GM21447 (cell line): ENCODE data around the gene FRY.
A peak's percentile ranks its signal among the peaks of the same experiment; 100 is the strongest.
"Not testable (repeated sequence)": the region's sequence is repeated elsewhere in the genome, so short reads cannot be mapped to it uniquely, and the experiment has no call there.

Experiments
- ATAC-seq: cut with Tn5 transposase; IDR thresholded peaks from one replicate; pipeline ENCODE4 v1.9.1; 2021; ENCODE audit not compliant: unreplicated experiment

The FRY gene

DNA sequence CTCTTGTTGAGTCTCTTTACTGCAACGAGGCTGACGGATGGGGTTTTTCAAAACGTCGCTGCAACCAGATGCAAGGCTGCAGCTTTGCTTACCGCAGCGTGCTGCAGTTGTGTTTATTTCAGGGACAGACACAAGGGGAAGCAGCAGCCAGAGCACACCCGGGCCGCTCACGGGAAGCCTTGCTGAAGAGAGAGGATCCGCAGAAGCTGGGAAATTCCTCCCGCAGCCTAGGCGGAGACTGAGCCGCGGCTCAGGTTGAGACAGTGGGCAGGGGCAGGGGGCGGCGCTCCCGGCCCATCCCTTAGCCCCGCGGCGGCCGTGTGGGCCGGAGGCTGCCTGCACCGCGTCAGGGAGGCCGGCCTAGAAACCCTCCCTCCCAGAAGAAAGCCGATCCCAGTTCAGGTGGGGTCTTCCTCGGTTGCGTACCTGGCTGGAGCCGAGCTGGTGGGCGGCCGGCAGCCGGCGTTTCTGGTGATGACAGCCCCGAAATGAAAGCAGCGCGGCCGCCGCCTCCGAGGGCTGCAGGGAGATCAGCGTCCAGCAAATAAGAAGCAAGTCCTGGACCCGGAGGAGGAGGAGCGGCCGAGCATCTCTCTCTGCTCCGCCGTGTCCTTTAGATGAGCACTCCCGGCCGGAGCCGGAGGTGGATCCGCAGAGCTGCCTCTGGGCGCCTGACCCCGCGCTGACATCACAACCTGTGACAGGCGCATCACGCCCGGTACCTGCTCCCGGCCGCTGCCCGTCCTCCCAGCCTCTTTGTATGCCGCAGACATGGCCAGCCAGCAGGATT lies at the start of gene FRY:
Gene FRY (plus strand): TSS at position 750 of the 790 bp plus-strand sequence. CDS start 22 bp downstream, at position 772.
- peak; percentile 74 for ATAC-seq

DNA sequence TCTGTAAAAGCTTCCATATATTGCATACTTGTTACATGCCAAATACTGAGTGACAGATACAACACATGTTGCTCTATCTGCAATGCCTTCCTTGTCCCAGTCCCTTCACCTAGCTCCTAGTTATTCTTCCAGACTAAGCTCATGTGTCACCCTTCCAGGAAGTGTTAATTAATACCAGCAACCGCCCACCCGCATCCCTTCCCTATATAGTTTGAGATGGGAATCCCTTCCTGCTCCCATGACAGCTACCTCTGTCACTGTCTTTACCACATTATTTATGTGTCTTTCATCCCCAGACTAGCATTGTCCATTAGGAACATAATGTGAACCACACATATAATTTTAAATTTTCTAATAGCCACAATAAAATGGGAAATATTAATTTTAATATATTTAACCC lies 49.5 kb upstream of the FRY start:
- ATAC-seq = no peak

DNA sequence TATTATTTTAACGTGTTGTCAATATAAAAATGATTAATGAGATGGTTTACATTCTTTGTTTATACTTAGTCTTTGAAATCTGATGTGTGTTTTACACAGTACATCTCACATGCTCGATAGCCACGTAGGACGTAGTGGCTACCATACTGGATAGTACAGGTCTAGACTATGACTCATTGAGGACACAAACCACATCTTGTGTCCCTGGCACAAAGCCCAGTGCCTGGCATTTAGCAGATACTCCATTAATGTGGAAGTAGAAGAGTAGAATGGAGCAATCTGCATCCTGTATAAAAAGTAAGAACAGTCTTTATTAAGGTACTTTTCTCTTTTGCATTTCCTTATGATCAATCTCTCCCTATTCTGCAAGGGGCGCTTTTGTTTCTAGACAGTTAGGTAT lies 49.0 kb upstream of the FRY start:
- no peak for ATAC-seq

DNA sequence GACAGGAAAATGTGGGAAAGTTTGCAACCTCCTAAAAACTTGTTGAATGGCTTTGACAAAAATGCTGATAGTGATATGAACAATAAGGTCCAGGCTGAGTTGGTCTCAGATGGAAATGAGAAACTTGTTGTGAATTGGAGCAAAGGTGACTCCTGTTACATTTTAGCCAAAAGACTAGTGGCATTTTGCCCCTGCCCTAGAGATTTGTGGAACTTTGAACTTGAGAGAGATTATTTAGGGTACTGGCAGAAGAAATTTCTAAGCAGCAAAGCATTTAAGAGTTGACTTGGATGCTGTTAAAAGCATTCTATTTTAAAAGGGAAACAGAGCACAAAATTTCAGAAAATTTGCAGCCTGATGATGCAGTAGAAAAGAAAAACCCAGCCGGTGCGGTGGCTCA lies 47.9 kb upstream of the FRY start:
- not testable (repeated sequence) for ATAC-seq

DNA sequence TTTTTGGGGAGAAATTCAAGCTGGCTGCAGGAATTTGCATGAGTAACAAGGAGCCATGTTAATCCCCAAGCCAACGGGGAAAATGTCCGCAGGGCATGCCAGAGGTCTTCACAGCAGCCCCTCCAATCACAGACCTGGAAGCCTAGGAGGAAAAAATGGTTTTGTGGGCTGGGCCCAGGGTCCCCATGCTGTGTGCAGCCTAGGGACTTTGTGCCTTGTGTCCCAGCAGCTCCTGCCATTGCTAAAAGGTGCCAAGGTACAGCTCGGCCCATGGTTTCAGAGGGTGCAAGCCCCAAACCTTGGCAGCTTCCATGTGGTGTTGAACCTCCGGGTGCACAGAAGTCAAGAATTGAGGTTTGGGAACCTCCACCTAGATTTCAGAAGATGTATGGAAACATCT lies 47.2 kb upstream of the FRY start:
- not testable (repeated sequence) for ATAC-seq

DNA sequence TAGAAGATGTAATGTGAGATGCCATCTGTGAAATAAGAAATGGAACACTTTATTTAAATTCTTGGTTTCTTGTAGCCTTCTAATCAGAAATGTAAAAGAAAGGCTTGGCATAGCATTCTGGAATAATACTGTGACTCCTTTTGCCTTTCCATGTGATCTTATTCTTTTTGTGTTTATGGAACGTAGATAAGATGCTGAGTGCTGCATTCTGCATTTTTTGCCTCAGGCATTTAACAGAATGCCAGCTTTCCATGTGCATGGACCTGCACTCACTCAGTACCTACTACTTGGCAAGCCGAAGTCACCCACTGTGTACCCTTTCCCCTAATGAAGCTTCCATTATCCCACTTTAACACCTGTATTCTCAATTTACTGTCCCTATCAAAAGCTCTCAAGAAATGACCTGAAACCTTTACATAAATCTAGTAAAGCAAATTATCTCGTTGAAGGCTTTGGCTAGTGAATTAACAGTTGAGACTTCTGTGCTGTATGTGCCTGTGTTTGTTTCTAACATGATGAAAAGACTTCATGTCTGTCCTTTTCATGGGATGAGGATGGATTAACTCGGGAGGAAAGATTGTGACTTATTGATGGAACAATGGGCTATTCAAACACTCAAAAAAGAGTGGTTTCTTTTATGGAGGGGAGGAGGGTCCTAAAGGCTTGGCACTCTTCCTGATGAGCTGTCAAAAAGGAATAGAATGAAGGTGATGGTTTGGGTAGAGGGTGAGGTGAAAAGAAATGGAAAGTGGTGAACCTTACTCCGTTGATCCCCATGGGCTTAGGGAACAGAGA lies 44.7 kb upstream of the FRY start:
- ATAC-seq = no peak

DNA sequence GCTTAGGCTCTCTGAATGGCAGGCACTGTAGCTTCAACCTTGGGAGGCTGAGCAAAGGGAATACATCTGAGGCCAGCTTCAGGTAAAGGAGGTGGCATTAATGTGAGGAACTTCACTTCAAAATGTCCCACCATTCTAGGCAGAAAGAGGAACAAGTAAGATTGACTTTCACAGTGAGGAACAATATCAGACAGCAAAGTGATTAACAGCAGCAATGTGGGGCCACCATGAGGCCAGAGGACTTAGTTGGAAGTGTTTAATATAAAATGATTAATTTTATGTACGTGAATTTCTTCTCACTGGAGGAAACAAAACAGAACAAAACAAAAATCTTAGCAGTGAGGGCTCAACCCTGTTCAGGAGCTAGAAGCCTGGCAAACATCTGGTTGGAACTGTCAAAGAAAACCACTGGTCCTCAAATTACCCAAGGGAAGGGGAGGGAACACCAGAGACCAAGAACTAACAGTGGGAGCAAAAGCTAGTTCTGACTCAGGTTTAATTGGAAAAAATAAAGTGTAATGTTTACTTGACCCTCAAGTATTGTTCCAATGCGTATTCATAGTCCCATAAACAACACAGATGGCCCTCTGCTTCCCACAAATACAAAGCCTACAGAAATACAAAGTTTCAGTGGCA lies 43.9 kb upstream of the FRY start:
- no peak for ATAC-seq

DNA sequence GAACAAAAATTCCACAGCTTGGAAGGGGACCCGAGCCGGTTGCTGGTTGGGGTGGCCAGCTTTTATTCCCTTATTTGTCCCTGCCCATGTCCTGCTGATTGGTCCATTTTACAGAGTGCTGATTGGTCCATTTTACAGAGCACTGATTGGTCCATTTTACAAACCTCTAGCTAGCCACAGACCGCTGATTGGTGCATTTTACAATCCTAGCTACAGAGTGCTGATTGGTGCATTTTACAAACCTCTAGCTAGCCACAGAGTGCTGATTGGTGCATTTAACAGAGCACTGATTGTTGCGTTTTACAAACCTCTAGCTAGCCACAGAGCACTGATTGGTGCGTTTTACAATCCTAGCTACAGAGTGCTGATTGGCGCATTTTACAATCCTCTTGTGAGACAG lies 37.2 kb upstream of the FRY start:
- ATAC-seq = not testable (repeated sequence)

DNA sequence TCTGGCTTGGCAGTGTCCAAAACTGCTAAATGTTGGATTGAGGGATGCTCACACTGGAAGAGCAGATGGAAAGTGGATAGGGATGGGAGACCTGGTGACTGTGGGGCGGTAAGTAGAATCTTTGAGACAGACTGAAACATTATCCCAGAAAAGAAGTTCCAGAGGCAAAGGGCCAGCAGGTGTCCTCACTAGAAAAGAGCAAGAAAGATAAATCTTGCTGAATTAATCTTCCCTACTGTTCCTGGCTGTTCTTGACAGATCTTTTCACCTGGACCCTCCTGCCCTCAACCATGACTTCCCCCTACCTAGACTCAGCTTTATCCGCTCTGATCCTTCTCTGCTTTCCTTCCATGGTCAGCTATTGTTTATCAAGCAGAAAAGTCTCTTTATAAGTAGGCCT lies 35.0 kb upstream of the FRY start:
- no peak for ATAC-seq

DNA sequence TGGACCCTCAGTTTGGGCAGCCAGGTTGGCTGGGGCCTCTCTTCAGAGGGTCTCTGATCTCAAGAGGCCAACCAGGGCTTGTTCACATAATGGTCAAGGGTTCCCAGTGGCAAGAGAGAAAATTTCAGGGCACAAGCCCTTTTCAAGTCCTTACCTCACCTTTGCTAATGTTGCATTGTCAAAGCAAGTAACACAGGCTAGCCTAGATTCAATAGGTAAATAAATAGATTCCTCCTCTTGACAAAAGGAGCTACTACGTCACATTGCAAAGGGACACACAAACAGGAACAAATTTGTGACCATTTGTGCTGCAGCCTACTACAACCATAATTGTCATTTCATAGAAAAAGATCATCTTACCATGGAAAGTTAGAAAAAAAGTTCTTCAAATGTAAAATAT lies 33.9 kb upstream of the FRY start:
- ATAC-seq = no peak

DNA sequence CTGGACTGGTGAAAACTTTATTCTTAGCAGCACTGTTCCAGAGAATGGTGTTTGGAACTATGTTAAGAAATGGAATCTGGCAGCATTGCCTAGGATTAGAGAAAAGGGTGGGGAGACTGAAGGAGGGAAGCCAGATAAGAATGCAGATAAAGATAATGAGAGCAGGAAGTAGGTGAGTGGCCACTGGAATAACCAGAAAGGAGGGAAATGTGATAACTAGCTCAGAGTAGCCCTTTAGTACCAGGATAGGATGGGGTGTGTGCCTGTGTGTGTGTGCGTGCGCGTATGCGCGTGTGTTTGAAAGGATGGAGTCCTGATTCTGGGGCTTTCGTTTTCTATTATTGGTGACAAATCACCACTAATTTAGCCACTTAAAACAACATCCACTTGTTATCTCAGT lies 33.4 kb upstream of the FRY start:
- ATAC-seq = no peak

DNA sequence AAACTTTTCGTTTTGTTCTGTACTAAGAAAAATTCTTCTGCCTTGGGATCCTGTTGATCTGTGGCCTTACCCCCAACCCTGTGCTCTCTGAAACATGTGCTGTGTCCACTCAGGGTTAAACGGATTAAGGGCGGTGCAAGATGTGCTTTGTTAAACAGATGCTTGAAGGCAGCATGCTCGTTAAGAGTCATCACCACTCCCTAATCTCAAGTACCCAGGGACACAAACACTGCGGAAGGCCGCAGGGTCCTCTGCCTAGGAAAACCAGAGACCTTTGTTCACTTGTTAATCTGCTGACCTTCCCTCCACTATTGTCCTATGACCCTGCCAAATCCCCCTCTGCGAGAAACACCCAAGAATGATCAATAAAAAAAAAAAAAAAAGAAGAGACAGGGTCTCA lies 30.8 kb upstream of the FRY start:
- ATAC-seq = not testable (repeated sequence)

DNA sequence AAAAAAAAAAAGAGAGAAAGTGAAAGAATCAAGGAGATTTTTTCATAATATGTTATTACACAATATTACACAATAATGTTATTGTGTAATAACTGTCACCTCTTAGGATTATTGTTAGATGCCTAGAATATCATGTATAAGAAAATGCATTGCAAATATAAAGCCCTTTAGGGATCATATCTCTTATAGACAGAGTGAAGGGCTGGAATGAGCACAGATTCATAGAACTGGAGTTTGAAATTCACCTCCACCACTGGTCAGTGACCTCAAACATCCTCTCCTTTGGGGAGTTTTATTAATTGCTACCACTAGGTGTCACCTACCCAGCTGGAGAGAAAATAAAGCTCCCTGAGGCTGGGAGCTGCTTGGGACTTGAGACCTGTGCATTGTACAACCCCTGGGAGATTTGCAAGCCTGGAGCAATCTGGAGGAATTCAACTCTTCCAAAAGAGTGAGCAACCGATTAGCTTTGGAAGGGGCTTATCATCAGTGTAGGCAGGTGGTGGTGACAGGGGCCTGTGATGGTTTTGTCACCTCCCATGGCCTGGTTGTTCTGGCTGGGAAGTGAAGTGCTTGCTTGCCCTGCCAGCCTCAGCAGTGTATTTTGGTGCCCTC lies 30.3 kb upstream of the FRY start:
- no peak for ATAC-seq

DNA sequence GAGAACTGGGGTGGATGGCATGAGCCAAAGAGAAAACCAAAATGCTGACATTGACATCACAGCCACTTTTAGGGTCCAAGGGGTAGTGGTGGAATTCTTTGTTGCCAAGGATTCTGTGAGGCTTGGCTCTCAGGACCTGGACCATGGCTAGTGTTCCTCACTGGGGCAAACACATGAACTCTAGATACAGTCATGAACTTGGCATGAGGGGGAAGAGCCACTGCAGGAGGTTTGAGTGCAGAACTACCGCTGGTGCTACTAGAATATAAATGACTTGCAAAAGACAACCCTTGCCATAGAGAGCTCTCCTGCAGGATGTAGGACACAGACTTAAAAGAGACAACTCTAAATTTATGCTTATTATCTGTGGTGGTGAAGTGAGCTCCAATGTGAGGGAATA lies 29.8 kb upstream of the FRY start:
- no peak for ATAC-seq

DNA sequence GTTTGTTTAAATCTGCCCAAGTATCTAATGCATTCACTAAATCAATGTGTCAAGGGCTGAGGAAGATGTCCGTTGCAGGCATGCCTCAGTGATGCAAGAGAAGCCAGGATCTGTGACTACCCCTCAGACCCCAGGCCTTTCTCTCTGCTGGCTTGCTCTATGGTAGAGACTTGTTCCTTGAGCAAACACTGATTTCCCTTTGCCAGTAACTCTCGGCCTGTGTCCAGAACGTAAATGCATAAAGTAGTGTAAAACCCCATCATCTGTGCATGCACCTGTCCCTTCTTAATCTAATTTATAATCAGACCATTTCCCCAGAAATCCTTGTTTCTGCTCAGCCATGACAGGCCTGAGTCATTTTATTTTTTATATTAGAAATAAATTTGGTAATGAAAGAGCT lies 28.7 kb upstream of the FRY start:
- ATAC-seq = no peak

DNA sequence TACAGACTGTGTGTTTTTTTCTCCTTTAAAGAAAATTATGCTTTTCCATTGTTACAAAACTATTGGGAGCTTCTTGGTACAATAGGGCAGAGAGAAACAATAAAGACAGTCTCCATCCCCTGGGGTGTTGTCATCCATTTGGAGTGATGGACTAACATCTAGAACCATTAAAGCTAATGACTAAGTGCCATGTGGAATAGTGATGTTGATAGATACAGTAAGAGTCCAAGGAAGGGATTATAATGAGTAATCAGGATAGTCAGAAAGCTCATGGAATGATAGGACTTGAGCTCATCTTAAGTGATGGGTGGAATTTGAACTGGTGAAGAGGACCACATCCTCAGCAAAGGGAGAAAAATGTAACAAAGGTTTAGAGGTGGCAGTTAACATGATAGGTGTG lies 24.1 kb upstream of the FRY start:
- ATAC-seq = no peak

DNA sequence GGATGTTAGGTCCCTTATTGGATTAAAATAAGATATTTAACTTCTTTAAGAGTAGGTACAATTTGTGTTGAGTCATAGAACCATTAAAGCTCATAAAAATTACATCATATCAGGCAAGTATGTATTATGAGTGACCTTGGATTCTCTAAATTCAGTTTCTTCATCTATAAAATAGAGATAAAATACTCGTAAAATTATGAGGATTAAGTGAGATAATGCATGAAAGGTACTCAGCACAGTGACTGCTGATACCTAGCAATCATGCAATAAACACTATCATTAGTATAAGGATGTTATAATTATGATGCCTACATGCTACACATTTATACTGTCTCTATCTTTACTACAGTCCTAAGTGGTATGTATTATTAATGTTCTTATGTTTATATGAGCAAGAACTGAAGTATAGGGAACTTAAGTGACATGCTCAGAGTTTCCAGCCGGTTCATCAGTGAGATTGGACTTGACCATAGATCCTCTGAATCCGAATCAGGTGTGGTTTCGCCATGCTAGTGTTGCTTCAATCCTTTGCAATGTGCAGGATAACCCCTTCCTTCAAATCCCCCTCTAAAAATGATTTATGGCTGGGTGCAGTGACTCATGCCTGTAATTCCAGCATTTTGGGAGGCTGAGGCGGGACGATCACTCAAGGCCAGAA lies 22.9 kb upstream of the FRY start:
- ATAC-seq = no peak

DNA sequence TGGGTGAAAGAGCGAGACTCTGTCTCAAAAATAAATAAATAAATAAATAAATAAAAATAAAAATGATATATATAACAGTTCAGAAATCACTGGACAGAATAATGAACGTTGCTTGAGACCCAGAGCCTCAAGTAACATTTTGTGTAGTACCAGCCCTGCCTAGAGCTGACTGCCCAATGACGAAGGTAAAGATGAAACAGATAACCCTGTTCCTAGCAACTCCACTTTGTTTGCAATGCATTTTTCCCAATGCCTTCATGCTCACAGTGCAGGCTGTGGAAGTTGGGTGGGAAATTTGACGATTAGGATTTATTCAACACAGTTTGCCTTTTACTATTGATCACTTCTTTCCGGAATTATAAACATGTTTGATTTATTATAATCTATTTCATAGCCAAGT lies 22.2 kb upstream of the FRY start:
- ATAC-seq = no peak

DNA sequence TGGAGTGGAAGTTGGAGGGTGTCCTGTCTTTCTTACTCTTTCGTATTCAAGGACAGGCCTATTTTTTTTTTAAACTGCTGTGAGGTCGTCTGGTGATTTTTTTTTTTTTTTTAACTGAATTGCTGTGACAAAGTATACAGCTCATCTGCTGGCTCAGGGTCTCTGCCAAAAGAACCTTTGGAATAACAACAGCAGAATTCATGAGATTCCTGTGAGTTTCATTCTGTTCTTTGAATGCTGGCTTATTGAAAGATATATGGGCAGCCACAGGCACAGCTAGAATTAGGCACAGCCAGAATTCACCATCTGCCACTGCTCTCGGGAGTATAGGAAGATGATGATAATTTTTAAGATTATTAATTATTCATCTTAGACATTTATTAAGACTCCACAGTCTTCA lies 21.4 kb upstream of the FRY start:
- ATAC-seq = no peak

DNA sequence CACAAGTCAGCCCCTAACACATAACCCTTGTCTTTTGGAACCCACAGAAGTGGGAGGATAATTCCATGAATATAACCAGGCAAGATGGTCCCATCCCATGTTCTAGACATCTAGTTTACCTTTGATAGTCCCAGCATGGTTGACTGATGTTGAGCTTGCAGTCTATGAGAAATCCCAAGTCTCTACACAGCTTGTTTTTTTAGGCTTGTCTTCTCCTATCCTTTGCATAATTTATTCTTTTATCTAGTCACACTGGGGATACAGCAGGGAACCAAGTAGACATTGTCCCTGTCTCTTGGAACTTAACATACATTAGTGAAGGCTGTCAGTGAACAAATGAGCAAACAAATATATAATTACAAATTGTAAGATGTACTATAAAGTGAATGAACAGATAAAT lies 19.6 kb upstream of the FRY start:
- ATAC-seq = no peak

DNA sequence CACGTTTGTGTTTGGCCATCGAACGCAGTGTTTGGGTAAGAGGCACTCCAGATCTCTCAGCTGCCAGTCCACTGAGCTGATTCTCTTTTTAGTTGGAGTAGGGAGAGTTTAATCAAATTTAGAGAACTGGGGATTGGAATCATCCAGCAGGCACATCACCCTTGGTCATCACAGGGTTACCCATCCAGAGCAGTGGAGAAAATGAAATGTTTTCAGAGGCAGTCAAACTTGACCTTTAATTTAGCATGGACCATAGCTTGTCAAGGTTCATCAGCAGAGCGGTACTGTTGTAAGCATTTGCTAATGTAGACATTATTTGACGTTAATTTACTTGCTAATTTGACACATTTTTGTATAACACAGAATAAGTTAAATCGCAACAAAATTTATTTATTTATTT lies 18.4 kb upstream of the FRY start:
- ATAC-seq = no peak
